ENCODE data around the gene FOXA3.

Gene FOXA3

DNA sequence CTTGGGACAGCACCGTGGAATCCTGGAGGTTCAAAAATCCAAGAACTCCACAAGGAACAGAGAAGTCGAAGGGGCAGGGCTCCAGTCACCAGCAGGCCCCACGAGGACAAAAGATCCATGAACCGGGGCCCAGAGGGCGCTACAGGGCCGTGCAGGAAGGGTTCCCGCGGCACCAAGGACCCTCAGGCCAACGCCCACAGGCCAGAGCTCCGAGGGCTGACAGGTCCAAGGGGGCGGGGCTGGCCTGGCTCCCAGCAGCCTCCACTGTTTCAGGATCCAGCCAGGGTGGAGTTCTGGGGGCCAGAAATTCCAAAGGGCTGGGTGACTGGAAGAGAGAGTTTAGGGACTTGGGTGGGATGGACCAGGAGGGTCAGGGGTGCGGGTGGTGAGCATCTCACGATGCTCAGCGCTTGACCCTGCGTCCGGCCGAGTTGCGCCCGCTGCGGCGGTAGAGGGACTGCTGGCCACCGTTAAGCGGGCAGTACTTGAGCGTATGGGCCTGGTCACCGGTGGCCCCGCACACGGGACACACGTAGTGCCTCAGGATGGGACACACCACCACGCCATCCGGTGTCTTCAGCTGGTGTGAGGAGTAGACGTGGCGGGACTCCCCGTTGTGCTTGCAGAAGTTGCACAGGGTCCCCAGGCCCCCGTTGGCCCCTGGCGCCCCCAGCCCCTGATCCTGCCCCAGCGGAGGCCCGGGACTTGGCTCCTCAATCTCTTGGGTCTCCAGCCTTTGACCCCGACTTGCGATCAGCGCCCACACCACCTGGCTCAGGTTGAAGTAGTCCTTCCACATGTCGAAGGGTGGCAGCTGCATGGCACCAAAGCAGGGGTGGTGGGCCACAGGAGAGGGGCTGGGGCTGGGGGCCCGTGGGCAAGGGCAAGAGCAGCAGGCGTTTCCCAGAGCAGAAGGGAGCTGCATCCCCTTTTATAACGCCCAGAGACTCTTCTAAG is 50.0 kb downstream of the FOXA3 start, which contains the start of gene NANOS2:
NANOS2 (minus strand) TSS at position 905 of the 957 bp plus-strand sequence; CDS start at position 820, 85 bp downstream.
- DNase-seq (ENCODE audit: low read depth, low spot score): no peak
- no peak within 1 kb of the TSS for H3K27ac ChIP-seq

DNA sequence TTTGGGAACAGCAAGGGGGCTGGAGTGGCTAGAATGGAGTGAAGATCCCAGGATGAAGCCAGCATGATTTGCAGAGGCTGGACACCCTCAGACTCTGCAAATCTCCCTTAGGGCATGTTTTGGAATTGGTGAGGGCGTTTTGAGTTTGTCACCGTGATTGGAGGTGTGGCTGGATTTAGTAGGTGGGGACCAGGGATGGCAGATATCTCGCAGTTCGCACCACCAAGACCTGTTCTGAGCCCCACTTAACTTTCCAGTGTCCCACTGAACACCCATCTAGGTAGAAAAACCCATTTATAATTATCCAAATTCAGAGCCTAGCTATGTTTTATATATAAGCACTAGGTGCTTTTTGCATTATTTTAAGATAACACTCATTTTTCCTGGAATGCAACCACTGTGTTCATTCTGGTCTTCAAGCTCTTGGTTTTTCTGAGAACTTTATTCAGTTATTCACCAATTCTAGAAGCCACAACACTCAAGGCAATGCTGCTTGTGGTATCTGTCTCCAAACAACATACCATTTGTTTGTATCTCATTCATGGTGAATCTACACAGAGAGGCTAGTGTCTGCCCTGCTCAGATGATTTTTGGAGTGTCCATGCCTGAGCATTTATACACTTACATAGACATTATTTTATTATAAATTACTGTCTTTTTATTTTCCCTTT is 53.4 kb downstream of the FOXA3 start:
- no peak for DNase-seq (ENCODE audit: low read depth, low spot score)
- no peak overlapping the region for H3K27ac ChIP-seq

DNA sequence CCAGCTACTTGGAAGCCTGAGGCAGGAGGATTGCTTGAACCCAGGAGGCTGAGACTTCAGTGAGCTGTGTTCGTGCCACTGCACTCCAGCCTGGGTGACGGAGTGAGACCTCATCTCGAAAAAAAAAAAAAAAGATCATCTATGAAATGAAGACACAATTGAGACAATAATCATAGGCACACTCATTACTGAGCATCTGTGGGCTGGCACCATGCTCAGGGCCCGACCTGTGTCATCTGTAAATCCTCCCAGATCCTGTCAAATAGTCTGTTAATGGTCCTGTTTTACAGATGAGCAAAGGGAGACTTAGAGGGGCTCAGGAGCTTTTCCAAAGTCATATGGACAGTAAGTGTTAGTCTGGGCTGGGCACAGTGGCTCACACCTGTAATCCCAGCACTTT is 54.6 kb downstream of the FOXA3 start:
- DNase-seq (ENCODE audit: low read depth, low spot score): no peak
- H3K27ac ChIP-seq: no peak overlapping the region

DNA sequence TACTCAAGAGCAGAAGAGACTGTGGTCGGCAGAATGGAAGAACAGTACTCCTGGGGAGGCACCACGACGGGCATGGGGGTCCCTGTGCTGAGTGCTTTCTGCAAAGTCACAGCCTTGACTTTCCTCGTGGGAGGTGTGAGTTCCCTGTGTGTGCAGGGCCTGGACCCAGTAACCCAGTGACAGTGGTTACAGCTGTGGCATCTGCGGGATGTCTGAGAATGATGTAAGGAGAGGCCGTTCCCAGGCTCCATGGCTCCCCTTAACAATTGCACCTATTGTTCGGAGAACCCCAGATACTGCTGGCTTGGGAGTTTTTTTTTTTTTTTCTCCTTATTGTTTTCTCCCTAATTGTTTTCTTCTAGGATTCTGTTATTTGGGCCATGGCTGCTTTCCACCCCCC is 55.6 kb downstream of the FOXA3 start:
- no peak overlapping the region for H3K27ac ChIP-seq
- no peak for DNase-seq (ENCODE audit: low read depth, low spot score)

DNA sequence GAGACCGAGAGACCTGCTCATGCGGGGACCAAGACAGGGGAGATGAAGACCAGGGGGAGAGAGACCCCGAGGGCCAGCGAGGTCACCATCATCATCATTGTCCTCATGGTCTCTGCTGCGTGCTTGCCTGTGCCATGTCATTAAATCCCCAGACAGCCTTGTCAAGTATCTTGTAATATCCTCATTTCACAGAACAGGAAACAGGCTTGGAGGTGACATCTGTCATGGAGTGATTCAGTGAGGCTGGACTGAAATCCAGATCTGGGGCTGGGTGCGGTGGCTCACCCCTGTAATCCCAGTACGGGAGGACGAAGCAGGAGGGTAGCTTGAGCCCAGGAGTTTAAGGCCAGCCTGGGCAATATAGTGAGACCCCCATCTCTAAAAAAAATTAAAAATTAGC is 56.3 kb downstream of the FOXA3 start:
- H3K27ac ChIP-seq: no peak overlapping the region
- DNase-seq (ENCODE audit: low read depth, low spot score): no peak

DNA sequence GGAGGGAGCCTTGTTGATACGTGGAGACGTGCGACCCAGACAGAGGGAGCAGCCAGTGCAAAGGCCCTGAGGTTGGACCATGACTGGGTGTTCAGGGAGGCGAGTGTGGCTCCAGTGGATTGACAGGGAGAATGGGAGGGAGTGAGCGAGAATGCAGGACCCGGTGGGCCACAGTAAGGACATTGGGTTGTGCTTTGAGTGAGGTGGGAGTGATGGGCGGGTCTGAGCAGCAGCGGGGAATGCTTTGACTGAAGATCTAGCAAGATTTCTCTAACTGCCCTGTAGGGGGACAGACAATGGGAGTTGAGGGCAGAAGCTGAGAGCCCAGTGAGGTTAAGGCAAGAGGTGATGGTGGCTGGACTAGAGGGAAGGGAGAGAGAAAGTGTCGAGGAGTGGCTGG is 58.2 kb downstream of the FOXA3 start:
- H3K27ac ChIP-seq: no peak overlapping the region
- no peak for DNase-seq (ENCODE audit: low read depth, low spot score)

Data from epithelial cell of prostate (primary cell).